Suppressor macrophage treated with lipopolysaccharide for 4 hours (primary cell): Measurements from ENCODE around the gene SMIM28.
A peak's percentile ranks its signal among the peaks of the same experiment; 100 is the strongest.
"Not testable (repeated sequence)": the region's sequence is repeated elsewhere in the genome, so short reads cannot be mapped to it uniquely, and the experiment has no call there.

Source experiments
- DNase-seq: peaks from one replicate; pipeline ENCODE4 v3.0.0-alpha.2; 2020

SMIM28 gene

GRCh38 chr6:138410048-138410735 lies 32.5 kb downstream of the SMIM28 start:
- DNase-seq: peak; percentile 71

DNA sequence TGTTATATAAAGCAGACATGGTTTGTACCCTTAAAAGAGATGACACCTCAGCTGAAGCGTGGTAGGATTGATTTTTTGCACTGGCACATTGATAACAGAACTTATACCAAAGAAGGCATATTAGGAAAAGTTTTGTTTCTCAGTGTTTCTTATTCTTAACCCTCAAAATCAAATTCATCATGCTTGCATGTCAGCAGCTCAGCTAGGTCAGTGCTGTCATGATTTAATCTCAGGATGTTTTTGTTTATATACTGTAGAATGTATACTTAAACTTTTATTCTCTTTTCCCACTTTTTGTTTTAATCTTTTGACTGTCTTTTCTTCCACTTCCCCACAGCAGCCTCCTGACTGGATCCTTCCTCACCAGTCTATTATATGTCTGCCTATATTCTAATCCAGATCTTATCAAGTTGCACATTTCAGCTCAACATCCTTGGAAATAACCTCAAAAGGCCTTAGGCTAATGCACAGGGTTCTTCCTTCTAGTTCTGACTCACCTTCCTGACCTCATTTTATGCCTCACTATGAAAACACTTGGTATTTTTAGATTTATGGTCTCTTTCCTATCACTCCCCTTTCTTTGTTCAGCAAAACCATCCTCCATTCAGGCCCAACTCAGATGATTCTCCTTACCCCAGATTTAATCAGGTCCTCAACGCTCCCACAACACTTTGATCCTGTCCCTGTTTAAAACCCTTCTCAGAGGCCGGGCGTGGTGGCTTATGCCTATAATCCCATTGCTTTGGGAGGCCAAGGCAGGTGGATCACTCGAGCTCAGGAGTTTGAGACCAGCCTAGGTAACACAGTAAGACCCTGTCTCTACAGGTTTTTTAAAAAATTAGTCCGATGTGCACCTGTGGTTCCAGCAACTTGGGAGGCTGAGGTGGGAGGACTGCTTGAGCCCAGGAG lies 33.5 kb downstream of the SMIM28 start:
- DNase-seq: peak; percentile 57

DNA sequence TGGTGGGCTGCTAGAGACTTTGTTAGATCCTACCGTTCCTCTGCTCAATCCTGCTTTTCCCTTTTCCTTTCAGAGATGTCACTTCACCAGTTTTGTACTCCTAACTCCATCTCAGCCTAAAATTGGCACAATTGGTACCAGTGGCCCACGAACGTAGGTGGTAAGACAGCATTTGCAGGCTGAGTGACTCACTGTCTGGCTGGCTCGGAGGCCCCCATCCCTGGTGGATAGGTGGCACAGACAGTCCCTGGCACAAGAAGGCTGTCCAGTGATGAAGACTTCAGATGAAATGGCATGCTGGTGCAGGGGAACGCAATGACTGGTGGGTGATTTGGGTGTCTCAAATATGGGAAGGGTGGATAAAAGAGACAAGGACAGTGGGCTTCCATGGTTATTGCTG lies 37.4 kb downstream of the SMIM28 start:
- DNase-seq: no peak

GRCh38 chr6:138416206-138416605 lies 38.5 kb downstream of the SMIM28 start:
- DNase-seq: no peak

DNA sequence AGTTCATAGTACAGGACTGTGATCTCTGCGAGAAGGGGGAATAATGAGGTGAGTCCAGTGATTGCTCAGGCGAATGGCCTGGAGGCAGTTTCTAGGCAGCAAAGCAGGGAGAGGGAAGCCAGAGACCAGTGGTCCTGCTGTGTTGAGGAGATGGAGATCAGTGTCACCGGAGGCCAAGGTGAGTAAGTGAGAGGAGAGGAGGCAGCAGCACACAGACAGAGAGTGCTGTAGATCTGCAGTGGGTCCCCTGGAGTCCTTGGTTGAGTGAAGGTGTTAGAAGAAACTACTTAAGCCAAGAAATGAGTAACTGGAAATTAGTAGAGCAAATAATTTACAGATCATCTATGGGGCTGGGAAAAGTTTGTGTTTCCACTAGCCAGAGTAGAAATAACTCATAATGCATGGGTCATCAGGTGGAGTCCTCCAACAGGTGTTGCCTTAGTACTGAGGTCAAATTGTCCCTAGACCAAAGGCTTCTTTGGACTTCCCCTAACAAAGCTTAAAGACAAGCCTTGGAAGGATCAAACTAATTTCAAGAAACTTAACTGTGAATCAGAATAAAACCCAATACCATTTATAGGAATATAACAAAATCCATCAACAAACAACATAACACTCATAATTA lies 39.9 kb downstream of the SMIM28 start:
- DNase-seq: no peak

DNA sequence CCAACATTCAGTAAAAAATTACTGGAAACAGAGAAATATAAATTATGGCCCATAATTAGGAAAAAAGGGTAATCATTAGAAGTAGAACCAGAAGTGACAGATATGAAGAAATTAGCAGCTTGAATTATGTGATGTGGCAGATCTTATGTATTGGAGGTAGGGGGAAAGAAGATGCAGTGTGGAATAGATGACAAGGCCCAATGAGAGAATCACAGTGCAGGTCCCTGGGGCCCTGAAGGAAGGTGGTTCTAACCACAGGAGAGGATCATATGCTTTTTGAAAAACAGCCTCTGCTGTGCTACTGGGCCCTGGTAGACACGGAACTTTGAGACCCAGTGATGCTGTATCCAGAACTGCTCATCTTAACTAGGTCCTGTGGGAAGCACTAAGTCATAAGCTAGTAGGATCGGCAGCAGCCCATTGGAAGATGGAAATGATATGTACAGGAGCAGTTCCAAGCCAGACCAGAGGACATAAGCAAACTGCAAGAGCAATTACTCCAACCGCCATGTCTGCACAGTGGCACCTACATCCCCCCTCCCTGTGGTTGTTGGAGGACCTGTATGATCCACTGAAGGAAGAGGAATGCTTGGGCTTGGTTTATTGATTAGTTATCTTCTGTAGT lies 40.5 kb downstream of the SMIM28 start:
- DNase-seq: no peak

- no peak for DNase-seq
Measured at GRCh38 chr6:138419766-138420165, 42.1 kb downstream of the SMIM28 start.

DNA sequence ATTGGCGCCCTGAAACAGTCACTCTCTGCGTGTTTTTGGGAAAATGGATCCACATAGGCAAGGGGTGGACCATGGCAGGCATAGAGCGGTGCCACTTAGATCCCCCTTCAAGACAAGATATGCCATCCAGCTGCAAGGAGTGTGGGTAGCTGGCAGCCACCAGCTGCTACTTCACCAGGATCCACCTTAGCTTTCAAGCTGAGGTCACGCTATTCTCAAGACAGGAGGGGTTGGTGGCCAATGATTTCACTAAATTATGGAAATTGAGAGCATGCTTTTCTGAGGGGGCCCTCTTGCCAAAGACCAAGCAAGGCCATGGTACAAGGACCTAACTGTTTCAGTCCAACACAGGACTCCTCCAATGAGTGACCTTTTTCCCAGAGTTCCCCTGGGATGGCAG lies 42.7 kb downstream of the SMIM28 start:
- DNase-seq: no peak

- no peak for DNase-seq
Measured at GRCh38 chr6:138421089-138421488, 43.4 kb downstream of the SMIM28 start.

DNA sequence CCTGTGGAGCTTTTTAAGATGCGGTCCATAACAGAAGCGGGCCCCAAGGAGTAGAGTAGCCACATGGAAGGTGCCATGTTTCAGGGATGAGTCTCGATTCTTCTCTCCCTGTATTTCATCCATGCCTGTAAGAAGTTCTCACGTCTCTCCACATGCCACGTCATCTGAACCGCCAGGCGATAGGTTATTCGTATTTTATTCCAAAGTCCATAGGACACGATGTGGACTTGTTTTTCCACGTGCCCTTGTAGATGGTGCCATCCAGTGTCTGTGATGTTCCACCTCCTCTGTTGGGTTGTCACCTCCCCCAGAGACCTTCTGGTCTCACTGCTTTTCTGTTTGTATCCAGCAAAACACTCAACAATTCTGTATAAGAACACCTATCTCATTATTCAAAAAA lies 43.9 kb downstream of the SMIM28 start:
- DNase-seq: no peak

- DNase-seq: peak; percentile 27
Measured at GRCh38 chr6:138422861-138423260, 45.2 kb downstream of the SMIM28 start.

GRCh38 chr6:138424004-138424904 lies 46.5 kb downstream of the SMIM28 start:
- DNase-seq: no peak

- not testable (repeated sequence) for DNase-seq
Measured at GRCh38 chr6:138425256-138425655, 47.6 kb downstream of the SMIM28 start.

- no peak for DNase-seq
Measured at GRCh38 chr6:138426500-138427123, 48.9 kb downstream of the SMIM28 start.

GRCh38 chr6:138427701-138428100 lies 50.0 kb downstream of the SMIM28 start:
- no peak for DNase-seq

- peak; percentile 69 for DNase-seq
Measured at GRCh38 chr6:138428944-138429598, 51.4 kb downstream of the SMIM28 start.

- no peak for DNase-seq
Measured at GRCh38 chr6:138429761-138430160, 52.1 kb downstream of the SMIM28 start.

DNA sequence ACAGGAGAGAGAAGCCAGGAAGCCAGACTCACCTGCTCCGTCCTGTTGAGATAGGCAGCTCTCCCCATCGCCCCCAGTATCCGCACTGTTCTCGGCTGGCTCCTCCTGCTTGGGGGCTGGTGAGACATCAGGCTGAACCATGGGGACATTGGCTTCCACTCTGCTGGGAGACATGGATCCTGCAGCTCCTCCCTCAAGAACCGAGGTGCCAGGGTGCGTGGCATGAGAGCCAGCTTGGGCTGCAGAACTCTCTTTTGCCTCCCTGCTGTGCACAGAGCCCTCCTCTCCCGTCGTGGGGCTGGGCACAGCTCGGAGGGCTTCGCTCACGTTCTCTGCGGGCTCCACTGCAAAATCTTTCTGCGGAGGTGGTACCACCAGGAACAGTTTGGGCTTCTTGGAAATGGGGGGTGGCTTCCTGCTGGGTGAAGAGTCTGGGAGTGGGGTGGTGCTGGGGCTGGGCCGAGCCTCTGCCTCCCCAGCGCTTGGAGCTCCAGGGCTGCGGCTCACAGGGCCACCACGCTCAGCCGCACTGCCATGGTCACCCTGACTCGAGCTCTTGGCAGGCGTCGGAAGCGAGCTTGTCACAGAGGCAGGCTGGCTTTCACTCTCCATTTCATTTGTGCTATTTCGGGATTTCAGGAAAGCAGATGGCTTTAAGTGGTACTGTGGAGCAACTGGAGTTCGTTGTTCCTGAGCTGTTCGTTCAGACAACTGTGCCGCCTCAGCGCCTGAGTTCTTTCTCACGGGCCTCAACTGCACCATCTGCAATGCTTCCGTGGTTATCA lies 52.8 kb downstream of the SMIM28 start:
- DNase-seq: no peak

- peak; percentile 75 for DNase-seq
Measured at GRCh38 chr6:138431256-138432062, 53.8 kb downstream of the SMIM28 start.

DNA sequence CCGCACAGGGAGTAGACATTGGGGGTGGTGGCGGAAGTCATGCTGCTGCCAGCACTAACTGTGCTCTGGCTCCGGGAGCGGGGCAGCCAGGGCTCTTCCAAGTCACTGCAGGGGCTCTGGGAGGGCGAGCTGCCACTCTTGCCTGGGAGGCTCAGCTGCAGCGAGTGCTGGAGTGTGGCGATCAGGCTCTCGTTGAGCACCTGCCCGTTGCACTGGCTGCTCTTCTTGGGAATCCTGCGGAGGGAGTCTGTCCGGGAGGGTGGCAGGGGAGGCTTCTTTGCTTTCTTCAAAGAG lies 54.3 kb downstream of the SMIM28 start:
- DNase-seq: no peak
